PC-3 (cell line): Measurements from ENCODE around the gene COPS6. TPM values are rescaled to one million over a fixed set of nuclear protein-coding genes. Genes with fewer than 3 reads are reported as not detected.
A peak's percentile ranks its signal among the peaks of the same experiment; 100 is the strongest.

Source experiments
- ATAC-seq: fragments of 200-7000 bp; cut with Tn5 transposase; 2 replicates; pipeline ENCODE4 v1.9.1; 2020; ENCODE audit warnings: mild to moderate bottlenecking, moderate library complexity
- BruUV-seq: library from RNA; stranded (reverse); fragments of 400-500 nt; replicated peaks from 2 replicates; lab custom pipeline; 2021; lab: Mats Ljungman, UMichigan
- CTCF ChIA-PET: fragments of 300-600 bp; sonication (Branson Sonifier 250); formaldehyde crosslinking; loops from one replicate; lab custom pipeline; 2022; ENCODE audit warnings: antibody characterized with exemption; lab: Charles Lee
- POLR2A ChIA-PET: fragments of 300-600 bp; sonication (Branson Sonifier 250); formaldehyde crosslinking; loops from one replicate; lab custom pipeline; 2022; ENCODE audit warnings: antibody characterized with exemption; ENCODE audit not compliant: unreplicated experiment; lab: Charles Lee
- DNase-seq: peaks from one replicate; pipeline ENCODE4 v3.0.0-alpha.2; 2015
- H2AFZ ChIP-seq: fragments of 300-600 bp; sonication (generic); 2 replicates; pipeline ENCODE4 v1.6.0; 2016; ENCODE audit warnings: antibody characterized with exemption, low read length
- H3F3A ChIP-seq: fragments of 300-600 bp; sonication (generic); one replicate; pipeline ENCODE4 v1.6.0; 2017; ENCODE audit warnings: antibody characterized with exemption, low read length, control low read depth, mild to moderate bottlenecking; ENCODE audit not compliant: unreplicated experiment
- H3K27ac ChIP-seq: fragments of 300-600 bp; sonication (generic); 2 replicates; pipeline ENCODE4 v1.5.1; 2016; ENCODE audit warnings: mild to moderate bottlenecking, low read length
- H3K27me3 ChIP-seq: fragments of 300-600 bp; sonication (generic); 2 replicates; pipeline ENCODE4 v1.6.1; 2016; ENCODE audit warnings: low read length, mixed read lengths
- H3K36me3 ChIP-seq: fragments of 300-600 bp; sonication (generic); 2 replicates; pipeline ENCODE4 v1.6.1; 2016; ENCODE audit warnings: low read depth, mixed run types, low read length, mixed read lengths
- H3K4me1 ChIP-seq: fragments of 300-600 bp; sonication (generic); 2 replicates; pipeline ENCODE4 v1.5.1; 2016; ENCODE audit warnings: low read length; ENCODE audit not compliant: insufficient read depth
- H3K4me2 ChIP-seq: fragments of 300-600 bp; sonication (generic); 2 replicates; pipeline ENCODE4 v1.6.0; 2016; ENCODE audit warnings: low read length
- H3K4me3 ChIP-seq: fragments of 300-600 bp; sonication (generic); 2 replicates; pipeline ENCODE4 v1.5.1; 2016; ENCODE audit warnings: mild to moderate bottlenecking, low read length, mixed read lengths
- H3K79me2 ChIP-seq: fragments of 300-600 bp; sonication (generic); 2 replicates; pipeline ENCODE4 v1.6.1; 2017; ENCODE audit warnings: low read length, mixed read lengths
- H3K9ac ChIP-seq: fragments of 300-600 bp; sonication (generic); 2 replicates; pipeline ENCODE4 v1.6.0; 2016; ENCODE audit warnings: mild to moderate bottlenecking, low read length
- H3K9me2 ChIP-seq: fragments of 300-600 bp; sonication (generic); replicated peaks from 2 replicates; pipeline ENCODE4 v1.6.1; 2016; ENCODE audit warnings: mixed run types, low read length, mixed read lengths
- H3K9me3 ChIP-seq: fragments of 300-600 bp; sonication (generic); 2 replicates; pipeline ENCODE4 v1.6.1; 2016; ENCODE audit warnings: low read length, mixed read lengths
- H4K20me1 ChIP-seq: fragments of 300-600 bp; sonication (generic); 2 replicates; pipeline ENCODE4 v1.6.1; 2016; ENCODE audit warnings: low read length, mixed read lengths
- EZH2 ChIP-seq: fragments of 300-600 bp; sonication (generic); IDR thresholded peaks from one replicate; pipeline ENCODE4 v1.6.1; 2017; ENCODE audit warnings: antibody characterized with exemption, mild to moderate bottlenecking, low read length; ENCODE audit not compliant: unreplicated experiment
- EZH2phosphoT487 ChIP-seq: fragments of 300-600 bp; sonication (generic); IDR thresholded peaks from 2 replicates; pipeline ENCODE4 v1.6.1; 2018; ENCODE audit warnings: mild to moderate bottlenecking, antibody characterized with exemption, low read length, borderline replicate concordance
- intact Hi-C: fragments of 100-400 bp; cut with micrococcal nuclease; formaldehyde crosslinking; loops from 2 replicates; pipeline ENCODE4 v1.9.0; 2023
- total RNA-seq: library from RNA; depleted of rRNA; stranded (reverse); fragments of >200 nt; gene quantifications from 2 replicates; pipeline ENCODE4 v1.2.3, GENCODE V29; 2014
- TF ChIP-seq, protein P1 (sequence below): fragments of 300-600 bp; sonication (generic); conservative IDR thresholded peaks from 2 replicates; pipeline ENCODE4 v1.5.1; 2017; ENCODE audit warnings: antibody characterized with exemption, low read depth, mild to moderate bottlenecking, low read length

Gene COPS6
- total RNA-seq, 1 experiment from 2014 or later, result 110 TPM

GRCh38 chr7:100119072-100119969, 30.6 kb downstream of the COPS6 start, which contains the start of the genes CNPY4 and TAF6:
CNPY4 (plus strand) TSS chr7:100119634; CDS start chr7:100119745, 111 bp downstream.
TAF6 (minus strand) TSS chr7:100119358; CDS start chr7:100114209, 5,149 bp downstream.
- Histone ChIP-seq H3F3A (no peaks in the 10 kb centered on the region), H3K27me3 (no peaks in the 10 kb centered on the region), H3K4me2 (peak within 1 kb of the TSS; percentile 97), H3K4me3 (peak within 1 kb of the TSS; percentile 98), H3K9me2 (no peaks in the 10 kb centered on the region), H3K9me3 (no peaks in the 10 kb centered on the region), H4K20me1 (no peaks in the 10 kb centered on the region), H3K79me2 (peaks cover 16% of the 10 kb centered on the region), H2AFZ (peak within 1 kb of the TSS; percentile 96), H3K27ac (peak within 1 kb of the TSS; percentile 49), H3K4me1 (peaks cover 13% of the 10 kb centered on the region; the same call in 1 of the 2 replicates), H3K36me3 (no peaks in the 10 kb centered on the region), H3K9ac (peak within 1 kb of the TSS; percentile 87)
- ChIA-PET POLR2A (no interaction called here), CTCF (no interaction called here)
- intact Hi-C loops, result loop anchor here (2.0 kb wide), 1 partner anchor 19 kb away; the partner anchor contains the start of genes AP4M1 and MCM7
- ATAC-seq (peak; percentile 82), DNase-seq (peak; percentile 94)
- no TSS peak for BruUV-seq
- TF ChIP-seq EZH2, result no peak
- no peak for TF ChIP-seq EZH2phosphoT487
- TF ChIP-seq, protein P1, sequence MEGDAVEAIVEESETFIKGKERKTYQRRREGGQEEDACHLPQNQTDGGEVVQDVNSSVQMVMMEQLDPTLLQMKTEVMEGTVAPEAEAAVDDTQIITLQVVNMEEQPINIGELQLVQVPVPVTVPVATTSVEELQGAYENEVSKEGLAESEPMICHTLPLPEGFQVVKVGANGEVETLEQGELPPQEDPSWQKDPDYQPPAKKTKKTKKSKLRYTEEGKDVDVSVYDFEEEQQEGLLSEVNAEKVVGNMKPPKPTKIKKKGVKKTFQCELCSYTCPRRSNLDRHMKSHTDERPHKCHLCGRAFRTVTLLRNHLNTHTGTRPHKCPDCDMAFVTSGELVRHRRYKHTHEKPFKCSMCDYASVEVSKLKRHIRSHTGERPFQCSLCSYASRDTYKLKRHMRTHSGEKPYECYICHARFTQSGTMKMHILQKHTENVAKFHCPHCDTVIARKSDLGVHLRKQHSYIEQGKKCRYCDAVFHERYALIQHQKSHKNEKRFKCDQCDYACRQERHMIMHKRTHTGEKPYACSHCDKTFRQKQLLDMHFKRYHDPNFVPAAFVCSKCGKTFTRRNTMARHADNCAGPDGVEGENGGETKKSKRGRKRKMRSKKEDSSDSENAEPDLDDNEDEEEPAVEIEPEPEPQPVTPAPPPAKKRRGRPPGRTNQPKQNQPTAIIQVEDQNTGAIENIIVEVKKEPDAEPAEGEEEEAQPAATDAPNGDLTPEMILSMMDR, result no peak

DNA sequence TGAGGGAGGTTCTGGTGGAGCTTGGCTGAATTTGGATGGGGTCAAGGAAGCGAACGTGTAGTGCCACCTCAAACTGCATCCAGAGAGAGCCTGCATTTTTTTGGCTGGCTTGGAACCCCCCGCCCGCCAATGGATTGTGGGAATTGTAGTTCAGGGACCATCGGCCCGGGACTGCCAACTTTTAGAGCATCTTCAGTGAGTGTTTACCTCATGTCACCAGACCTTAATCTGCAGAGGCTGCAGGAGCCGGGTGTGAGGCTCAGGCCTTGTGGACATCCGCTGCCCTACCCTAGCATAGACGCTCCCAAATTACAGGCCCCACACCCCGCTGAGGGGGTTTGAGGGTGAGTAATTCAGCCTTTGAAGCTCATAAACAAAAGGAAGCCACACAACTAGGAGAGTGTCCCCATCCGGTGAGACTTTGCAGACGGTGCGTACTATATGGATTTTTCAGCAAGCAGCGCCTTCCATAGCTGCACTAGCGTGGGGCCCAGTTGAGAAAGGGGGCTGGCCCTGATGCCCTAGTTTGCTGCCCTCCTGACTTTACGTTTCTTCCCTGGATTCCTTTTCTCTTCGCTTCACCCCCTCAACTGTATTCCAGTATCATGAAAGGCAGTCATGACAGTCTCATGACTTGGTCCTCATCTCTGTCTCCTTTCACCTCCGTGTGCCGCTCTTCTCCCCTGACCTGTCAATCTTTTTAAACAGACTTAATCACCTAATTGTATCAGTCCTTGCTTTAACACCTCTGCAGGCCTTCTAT, 31.4 kb downstream of the COPS6 start:
- Histone ChIP-seq H3K36me3 (no peaks in the 10 kb centered on the region), H3K79me2 (peaks cover 16% of the 10 kb centered on the region), H4K20me1 (no peaks in the 10 kb centered on the region), H3K9me3 (no peaks in the 10 kb centered on the region), H3K4me2 (peak overlapping the region; percentile 97), H3K9ac (peak overlapping the region; percentile 87), H3K4me1 (peaks cover 13% of the 10 kb centered on the region; the same call in 1 of the 2 replicates), H3K9me2 (no peaks in the 10 kb centered on the region), H3F3A (no peaks in the 10 kb centered on the region), H3K27ac (peak overlapping the region; percentile 49), H3K4me3 (peak overlapping the region; percentile 98), H3K27me3 (no peaks in the 10 kb centered on the region), H2AFZ (peak overlapping the region; percentile 96)
- intact Hi-C loops, result loop anchor here (2.0 kb wide), 1 partner anchor 19 kb away; the partner anchor contains the start of genes AP4M1 and MCM7
- DNase-seq (peak; percentile 57), ATAC-seq (peak; percentile 67)
- POLR2A ChIA-PET, result no interaction called here
- no peak for TF ChIP-seq EZH2phosphoT487
- TF ChIP-seq, protein P1, result no peak
- TF ChIP-seq EZH2, result no peak
- TSS peak; percentile 82 for BruUV-seq
- CTCF ChIA-PET, result no interaction called here
